Gastrocnemius medialis (tissue), 4 donors: ENCODE results near the gene SMAD3.

Experiments used
- POLR2A ChIP-seq, 2 donors: fragments of 450-650 bp; IDR thresholded peaks; one replicate each; pipeline ENCODE4 v1.6.1; 2017; ENCODE audit warnings: antibody characterized with exemption in 2 of 2, mild to moderate bottlenecking in 2 of 2, moderate library complexity in 2 of 2
- TF ChIP-seq, protein P1 (sequence below), 5 experiments: fragments of 450-650 bp in 3 of 5; fragments of 200-600 bp in 2 of 5; sonication (generic) in 2 of 5; IDR thresholded peaks in 4 of 5; conservative IDR thresholded peaks in 1 of 5; 1 replicate in 4 of 5; 2 replicates in 1 of 5; pipeline ENCODE4 v1.5.1; 2016 to 2019; ENCODE audit warnings: antibody characterized with exemption in 5 of 5, mild to moderate bottlenecking in 3 of 5, moderate library complexity in 3 of 5

DNA sequence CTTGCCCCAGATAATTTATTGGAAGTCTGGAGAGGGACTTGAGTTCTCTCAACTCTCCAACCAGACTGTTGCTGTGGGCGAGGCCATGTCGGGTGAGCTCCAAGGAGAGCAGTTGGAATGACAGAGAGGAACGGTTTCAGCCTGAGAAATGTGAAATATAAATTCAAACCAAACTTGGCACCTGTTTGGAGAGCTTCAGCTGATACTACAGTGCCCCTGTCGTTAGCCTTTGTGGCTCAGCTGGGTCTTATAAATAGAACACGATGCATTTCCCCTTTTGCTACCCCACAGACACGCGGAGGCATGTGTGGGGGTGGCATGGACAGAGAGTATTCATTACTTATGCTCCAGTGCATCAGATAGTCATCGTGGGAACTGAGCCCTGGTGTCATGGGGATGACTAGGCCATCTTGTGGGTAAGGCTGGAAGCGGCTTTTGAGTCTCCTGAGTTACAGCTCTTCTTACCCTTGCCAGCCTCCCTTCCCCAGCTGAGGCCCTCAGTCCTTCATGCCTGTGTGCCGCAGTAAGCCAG is 15.6 kb downstream of the SMAD3 start:
- TF ChIP-seq, protein P1, sequence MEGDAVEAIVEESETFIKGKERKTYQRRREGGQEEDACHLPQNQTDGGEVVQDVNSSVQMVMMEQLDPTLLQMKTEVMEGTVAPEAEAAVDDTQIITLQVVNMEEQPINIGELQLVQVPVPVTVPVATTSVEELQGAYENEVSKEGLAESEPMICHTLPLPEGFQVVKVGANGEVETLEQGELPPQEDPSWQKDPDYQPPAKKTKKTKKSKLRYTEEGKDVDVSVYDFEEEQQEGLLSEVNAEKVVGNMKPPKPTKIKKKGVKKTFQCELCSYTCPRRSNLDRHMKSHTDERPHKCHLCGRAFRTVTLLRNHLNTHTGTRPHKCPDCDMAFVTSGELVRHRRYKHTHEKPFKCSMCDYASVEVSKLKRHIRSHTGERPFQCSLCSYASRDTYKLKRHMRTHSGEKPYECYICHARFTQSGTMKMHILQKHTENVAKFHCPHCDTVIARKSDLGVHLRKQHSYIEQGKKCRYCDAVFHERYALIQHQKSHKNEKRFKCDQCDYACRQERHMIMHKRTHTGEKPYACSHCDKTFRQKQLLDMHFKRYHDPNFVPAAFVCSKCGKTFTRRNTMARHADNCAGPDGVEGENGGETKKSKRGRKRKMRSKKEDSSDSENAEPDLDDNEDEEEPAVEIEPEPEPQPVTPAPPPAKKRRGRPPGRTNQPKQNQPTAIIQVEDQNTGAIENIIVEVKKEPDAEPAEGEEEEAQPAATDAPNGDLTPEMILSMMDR (IDR thresholded peaks at IDR 0.05 in 4 of 5, conservative IDR thresholded peaks at IDR 0.05 in 1 of 5): peak in 4 of 5 experiments; percentile 17 to 37 (median 22)
- peak; percentile 52 to 63 for TF ChIP-seq POLR2A (IDR thresholded peaks at IDR 0.05)
